Upper lobe of left lung (tissue), 4 donors: Measurements from ENCODE around the gene LSM11.

Source experiments
- CTCF ChIP-seq, 6 experiments: fragments of 450-650 bp in 4 of 6; fragments of 200-600 bp in 2 of 6; sonication (generic) in 2 of 6; IDR thresholded peaks; one replicate each; pipeline ENCODE4 v1.5.1; 2016 to 2019; ENCODE audit warnings: antibody characterized with exemption in 6 of 6
- POLR2A ChIP-seq, 4 donors: fragments of 450-650 bp; IDR thresholded peaks; one replicate each; pipeline ENCODE4 v1.5.1; 2016 to 2017; ENCODE audit warnings: antibody characterized with exemption in 4 of 4, mild to moderate bottlenecking in 2 of 4
- POLR2AphosphoS5 ChIP-seq, 2 donors: sonication (generic); formaldehyde crosslinking; IDR thresholded peaks; one replicate each; pipeline ENCODE4 v1.5.1; 2017; ENCODE audit warnings: antibody characterized with exemption in 2 of 2

GRCh38 chr5:157713830-157714595, 29.5 kb upstream of the LSM11 start:
- TF ChIP-seq CTCF (IDR thresholded peaks at IDR 0.05): no peak
- TF ChIP-seq POLR2A (IDR thresholded peaks at IDR 0.05): no peak
- no peak for TF ChIP-seq POLR2AphosphoS5 (IDR thresholded peaks at IDR 0.05)
